Fibroblast of peridontal ligament (primary cell): ENCODE data around the gene VAMP5.
"Not testable (repeated sequence)": the region's sequence is repeated elsewhere in the genome, so short reads cannot be mapped to it uniquely, and the experiment has no call there.

ENCODE experiments used
- DNase-seq: peaks from one replicate; pipeline ENCODE4 v3.0.0-alpha.2; 2010; ENCODE audit errors: extremely low read depth

Gene VAMP5

DNA sequence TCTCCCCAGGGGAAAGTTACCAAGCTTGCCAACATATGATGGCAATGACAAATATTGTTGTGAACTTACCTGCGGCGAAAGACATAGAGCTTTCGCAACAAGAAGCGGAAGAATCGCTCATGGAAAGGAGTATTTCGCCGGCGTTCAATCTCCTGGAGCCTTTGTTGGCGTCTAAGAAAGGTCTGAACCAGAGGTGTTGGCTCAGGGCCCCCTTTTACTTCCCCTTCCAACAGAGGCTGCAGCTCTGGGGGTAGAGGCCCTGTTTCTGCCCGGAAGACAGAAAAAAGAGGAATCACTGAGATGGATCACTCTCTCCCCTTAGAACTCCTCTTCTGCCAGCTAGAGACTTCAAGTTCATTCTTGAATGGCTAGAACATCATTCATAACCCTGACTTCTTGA is 33.7 kb upstream of the VAMP5 start:
- no peak for DNase-seq

DNA sequence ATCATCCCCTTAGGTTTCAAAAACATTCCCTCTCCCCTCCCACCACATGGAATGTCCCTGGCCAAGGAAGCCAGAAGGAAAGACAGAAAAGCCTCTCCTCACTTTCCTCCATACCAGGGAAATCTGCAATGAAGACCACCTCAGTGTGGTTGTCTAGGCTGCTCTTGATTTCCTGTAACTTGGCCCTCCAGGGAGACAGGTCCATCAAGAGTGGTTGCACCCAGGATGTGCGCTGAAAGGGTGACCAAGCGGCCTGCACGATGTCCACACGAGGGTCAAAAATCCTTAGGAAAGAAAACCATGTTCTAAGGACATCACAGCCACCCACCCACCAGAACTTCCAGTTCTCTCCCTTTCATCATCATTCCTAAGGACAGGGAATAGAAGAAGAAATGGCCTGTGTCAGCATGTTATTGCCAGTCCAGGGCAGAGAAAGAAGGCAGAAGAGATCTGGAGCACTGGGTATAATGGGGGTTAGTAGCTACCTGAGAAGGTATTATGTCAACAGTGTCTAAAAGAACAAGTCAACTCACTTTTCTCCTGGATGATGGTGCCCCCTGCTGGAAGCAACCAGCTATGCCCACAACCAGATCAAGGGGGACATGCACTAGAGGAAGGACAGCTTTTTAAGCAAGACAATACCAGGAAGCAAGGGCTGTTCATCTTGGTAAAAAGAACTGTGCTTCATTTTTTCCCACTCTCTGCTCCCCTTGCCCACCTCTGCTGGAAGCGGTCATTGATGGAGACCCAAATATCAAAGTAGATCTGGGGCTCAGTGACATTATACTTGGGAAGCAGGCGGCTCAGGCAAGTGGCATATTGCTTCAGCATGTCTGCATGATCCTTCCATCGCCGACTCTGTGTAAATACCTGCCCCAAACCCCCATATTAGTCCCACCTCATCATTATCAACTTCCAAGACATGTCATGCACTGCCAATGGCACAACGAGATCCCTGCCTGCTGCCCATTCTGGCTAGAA is 32.2 kb upstream of the VAMP5 start:
- peak; percentile 81 for DNase-seq

DNA sequence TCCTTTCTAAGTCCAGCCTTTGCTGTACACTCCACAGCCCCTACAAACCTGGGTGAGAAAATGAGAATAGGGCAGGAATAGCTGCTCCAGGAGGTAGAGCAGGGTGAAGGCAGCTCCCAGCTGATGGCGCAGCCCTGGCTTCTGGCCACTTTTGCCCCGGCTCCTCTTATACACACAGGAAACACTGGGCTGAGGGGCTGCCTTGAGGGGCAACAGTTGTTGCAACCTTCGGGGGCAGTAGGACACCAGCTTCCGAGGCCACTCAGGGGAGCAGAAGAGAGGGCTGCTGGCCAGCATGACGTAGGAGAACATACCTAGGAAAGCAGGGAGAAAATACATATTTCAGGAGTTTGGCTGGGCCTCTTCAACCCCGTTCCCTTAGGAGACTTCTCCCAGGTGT is 31.0 kb upstream of the VAMP5 start:
- no peak for DNase-seq

DNA sequence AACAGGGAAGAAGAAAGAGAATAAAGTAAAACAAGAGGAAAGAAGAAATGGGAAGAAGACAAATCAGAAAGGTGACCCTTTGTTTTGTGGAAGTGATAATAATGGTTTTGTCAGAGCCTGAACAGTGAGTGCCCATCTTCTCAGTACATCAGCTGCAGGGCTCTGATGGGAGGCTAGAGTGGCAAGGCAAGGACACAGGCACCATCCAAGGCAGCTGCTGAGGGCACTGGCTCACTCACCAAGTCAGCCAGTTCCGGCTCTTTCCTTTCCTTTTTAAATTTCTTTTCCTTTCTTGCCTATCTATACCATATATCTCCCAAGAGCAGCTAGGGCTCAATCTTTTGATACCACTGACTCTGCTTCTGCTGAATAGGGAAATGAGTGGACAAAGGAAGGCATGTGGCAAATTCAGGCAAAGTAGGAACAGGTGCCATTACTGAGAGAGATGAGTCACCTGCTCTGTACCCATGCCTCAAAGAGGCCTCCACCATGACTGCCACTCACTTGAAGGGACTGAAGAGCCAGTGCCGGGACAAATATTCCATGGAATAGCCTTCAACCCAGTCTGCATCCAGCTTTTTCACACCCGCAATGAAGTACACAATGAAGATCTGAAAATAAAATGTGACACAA is 29.1 kb upstream of the VAMP5 start:
- DNase-seq: no peak

DNA sequence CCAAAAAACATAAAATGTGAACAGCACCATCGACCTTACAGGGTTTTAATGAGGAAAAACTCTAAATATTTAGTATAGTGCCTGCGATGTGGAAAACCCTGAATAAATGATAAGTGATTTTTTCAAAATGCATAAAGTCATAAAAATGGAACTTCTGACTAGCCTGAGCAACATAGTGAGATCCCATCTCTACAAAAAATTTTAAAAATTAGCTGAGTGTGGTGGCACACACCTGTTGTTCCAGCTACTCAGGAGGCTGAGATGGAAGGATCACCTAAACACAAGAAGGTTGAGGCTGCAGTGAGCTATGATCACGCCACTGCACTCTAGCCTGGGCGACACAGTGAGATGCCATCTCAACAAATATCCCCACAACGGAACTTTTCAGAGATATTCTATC is 27.1 kb upstream of the VAMP5 start:
- DNase-seq: no peak

DNA sequence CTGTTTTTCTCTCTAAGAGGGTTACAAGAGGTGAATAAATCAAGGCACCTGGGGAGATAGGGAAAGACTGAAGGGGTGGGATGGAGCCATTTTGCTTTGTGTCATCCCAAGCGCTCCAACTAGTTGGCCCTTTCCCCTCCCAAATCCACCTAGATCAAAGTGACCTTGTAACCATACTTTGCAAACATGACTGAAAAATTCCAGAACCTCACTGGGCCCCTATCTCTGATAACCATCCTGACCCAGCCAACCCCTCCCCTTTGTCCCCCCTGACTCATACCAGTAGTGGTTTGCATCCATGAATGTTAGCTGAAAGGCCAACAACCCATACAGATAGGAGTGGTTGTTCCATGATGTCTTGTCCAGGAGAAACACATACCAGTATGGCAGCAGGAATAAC is 26.1 kb upstream of the VAMP5 start:
- no peak for DNase-seq

DNA sequence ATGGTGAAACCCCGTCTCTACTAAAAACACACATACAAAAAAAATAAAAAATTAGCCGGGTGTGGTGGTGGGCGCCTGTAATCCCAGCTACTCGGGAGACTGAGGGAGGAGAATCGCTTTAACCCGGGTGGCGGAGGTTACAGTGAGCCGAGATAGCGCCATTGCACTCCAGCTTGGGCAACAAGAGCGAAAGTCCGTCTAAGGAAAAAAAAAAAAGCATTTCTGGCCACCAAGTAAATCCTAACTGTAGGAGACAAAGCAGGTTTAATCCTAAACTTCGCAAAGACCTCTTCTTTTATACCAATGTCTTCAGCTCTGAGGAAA is 23.9 kb upstream of the VAMP5 start:
- not testable (repeated sequence) for DNase-seq

DNA sequence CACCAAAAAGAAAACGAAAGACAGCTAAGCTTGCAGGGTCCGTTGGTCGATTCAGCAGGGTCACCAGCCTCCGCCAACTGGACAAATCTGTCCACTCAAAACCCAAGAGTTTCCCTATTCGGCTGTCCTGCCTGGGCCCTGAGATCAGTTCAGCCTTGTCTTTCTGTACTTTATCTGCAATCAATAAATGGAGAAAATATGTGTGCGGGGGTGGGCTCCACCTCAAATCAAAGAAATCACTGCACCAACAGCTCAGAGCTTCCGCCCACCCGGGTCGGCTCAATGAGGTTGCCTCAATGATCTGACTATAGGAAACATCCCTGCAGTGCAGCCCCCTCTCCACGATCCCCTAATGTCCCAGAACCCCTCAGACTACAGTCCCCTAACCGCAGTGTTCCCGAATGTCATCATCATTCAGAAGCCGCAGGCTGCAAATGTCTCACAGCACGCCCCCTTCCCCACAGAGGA is 23.4 kb upstream of the VAMP5 start:
- no peak for DNase-seq

DNA sequence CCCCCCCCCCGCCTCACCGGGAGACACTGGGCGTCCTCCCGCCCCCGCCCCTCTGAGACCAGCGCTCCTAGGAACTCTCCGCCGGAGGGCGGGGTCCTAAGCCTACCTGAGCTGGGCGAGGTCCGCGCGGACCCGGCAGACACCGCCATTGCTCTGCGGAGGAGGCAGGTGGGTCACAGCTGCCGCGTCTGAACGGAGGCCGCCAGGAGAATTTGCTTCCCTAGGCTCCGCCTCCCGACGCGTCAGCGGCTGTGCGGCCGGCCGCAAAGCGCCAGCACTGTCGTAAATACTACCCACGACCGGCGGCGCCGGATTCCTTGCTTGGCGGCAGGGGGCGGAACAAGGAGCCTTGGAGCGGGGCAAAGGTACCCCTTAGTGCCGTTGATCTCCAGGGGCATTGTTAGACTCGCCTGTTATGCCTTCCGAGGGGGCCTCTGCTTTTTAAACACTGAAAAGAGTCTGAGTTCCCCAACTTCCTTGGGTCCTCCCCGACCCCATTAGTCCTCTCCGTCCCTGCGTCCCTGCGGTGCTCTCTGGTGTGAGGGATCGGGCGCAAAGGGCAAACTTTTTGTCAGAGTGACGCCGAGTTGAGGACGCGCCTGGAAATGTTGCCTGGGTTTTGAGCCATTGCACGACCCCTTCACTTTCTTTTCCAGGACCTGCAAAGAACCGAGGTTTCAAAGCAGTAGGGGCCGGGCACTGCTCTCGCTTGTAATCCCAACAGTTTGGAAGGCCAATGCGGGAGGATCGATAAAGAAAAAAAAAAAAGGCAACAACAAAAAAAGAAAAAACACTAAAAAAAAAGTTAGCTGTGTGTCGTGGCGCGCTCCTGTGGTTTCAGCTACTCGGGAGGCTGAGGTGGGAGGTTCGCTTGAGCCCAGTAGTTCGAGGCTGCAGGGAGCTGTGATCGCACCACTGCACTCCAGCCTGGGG is 22.7 kb upstream of the VAMP5 start, which contains the start of gene GGCX:
TSS of gene GGCX (minus strand) at position 214 of the 933 bp plus-strand sequence. CDS start at position 149, 65 bp downstream.
- DNase-seq: peak; percentile 87

DNA sequence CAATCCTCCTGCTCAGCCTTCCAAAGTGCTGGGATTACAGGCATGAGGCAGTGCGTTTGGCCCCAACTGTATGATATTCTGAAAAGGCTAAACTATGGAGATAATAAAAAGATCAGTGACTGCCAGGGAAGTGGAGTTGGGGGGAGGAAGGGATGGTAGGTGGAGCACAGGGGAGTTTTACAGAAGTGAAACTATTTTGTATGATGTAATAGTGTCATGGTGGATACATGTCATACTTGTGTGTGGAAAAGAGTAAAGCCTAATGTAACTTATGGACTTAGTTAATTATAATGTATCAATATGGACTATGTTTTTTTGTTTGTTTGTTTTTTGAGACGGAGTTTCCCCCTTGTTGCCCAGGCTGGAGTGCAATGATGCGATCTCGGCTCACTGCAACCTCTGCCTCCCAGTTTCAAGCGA is 20.1 kb upstream of the VAMP5 start:
- DNase-seq: no peak

DNA sequence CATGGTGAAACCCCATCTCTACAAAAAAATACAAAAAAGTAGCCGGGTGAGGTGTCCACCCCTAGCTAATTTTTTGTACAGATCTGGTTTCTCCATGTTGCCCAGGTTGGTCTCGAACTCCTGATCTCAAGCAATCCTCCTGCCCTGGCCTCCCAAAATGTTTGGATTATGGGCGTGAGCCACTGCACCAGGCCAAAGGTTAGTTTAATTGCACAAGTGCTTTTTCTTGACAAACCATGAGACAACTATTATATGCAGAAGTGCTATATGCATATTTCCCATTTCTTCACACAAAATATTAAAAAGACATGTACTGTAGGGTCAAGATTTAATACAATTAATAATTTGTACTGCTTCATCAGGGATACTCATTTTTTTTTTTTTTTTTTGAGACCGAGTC is 18.0 kb upstream of the VAMP5 start:
- DNase-seq: no peak

DNA sequence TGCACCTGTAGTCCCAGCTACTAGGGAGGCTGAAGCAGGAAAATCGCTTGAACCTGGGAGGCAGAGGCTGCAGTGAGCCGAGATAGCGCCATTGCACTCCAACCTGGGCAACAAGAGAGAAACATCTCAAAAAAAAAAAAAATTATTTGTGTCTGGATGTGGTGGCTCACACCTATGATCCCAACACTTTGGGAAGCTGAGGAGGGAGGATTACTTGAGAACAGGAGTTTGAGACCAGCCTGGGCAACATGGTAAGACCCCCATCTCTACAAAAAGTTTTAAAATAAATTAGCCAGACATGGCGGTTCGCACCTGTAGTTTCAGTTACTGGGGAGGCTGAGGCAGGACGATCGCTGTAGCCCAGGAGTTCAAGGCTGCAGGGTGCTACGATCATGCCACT is 8.5 kb upstream of the VAMP5 start:
- DNase-seq: no peak

DNA sequence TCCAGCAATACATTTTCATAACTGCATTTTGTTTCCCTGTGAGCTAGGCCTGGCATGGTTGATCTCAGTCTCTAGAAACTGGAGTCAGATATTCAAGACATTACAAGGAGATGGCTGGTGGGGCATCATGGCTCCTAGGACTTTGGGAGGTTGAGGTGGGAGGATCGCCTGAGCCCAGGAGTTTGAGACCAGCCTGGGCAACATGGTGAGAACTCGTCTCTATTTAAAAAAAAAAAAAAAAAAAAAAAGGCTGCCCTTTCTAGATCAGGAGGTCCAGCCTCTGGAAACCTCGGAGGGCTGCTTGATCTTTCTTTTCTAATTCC is 7.2 kb upstream of the VAMP5 start:
- no peak for DNase-seq

DNA sequence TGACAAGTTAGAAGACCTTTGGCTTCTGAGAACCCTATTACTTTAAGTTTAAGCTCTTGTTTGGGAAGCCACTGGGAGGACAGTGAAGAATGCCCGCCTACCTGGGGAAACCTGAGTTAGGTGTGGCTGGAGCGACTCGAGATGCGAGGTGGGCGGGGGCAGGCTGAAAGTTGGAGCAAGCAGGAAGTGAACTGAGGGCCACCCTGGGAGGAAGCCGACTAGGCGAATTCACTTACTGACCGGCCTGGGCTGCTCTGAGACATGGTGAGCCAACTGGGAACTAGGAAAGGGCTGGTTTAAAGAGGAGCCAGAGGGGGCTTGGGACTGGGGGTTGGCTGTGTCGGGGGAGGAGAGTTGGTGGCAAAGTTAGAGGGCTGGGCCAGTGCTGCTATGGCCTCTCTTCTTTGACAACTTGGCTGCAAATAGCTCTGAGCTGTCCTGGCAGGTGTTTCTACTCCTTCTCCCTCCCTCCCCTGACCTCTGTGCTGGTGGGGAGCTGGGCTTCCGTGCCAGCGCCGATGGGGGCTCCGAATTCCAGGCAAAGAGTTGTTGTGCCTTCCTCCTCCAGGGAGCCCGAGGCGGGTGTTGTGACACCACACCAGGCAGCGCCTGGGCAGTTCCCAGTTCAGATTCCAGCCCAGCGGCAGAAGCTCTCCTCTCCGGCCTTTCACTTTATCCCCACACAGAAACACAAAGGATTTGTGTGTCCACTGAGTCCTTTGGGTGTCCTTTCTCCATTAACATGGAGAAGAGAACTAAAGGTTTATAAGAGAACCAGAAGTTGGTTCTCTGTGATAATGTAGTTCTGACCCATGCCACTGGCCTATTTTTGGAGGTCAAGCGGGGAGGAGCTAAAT is 6.6 kb upstream of the VAMP5 start, which contains the start of gene VAMP8:
TSS of gene VAMP8 (plus strand) at position 201 of the 857 bp plus-strand sequence. CDS start at position 262, 61 bp downstream.
- DNase-seq: no peak

DNA sequence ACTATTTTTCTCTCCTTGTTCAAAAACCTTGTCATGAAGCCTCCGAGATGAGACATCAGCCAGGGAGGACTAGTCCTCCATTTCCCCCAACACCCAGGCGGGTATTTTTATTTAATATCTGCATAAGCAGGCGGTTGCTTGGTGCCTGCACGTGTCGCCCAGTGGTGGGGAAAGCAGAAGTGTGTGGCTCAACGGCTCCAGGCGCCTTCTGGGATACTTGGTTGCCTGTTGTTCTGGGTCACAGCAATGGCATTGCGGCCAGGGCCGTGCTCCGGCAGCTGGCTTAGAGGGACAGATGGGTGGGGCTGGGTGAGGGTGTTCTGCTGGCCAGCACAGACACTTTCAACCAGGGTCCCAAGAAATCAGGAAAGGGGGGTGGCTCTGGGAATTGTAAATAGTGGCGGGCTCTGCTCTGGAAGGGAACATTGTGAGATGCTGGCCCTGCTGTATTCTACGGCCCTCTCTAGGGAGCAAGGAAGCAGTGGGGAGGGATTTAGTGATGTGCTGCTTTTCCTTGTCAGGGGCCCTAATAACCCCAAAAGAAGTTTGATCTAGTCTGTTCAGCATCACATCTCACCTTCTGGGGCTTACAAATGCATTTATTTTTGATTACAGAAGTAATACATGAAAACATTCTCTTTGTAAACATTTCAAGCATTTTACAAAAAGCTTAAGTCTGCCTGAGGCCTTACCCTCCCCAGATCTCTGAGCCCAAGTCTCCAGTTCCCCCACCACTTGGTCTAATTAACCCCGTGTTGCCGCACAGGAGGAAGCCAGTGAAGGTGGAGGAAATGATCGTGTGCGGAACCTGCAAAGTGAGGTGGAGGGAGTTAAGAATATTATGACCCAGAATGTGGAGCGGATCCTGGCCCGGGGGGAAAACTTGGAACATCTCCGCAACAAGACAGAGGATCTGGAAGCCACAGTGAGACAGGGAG is 5.7 kb upstream of the VAMP5 start:
- DNase-seq: no peak

DNA sequence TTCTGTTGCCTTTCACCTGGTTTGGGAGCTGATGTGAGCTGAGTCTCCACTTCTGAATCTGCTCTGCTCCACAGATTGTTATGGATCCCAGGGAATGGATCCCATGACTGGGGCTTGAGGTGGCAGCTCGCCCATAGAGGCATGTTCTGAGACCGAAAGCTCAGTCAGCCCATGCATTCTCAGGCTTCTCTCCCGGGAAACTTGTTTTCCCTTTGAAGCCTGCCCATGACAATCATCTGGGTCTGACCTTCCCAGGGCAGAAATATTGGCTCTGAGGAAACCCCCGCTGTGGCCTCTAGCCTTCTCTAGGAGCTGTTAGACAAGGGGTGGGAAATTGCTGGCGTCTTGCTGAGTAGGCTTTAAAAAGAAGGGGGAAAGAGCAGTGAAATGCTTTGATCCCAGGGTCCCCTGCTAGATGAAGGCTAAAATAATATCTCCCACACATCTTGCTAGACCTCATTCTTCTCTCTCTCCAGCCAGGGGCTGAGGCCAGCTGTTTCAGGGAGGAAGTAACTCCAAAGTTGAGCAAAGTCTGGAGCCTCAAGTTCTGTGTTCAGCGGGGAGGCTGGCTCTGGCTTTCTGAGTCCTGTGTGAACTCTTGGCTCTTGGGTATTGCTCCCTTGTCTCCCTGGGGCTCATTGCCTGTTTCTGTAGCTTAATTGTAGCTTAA is 4.8 kb upstream of the VAMP5 start:
- no peak for DNase-seq

DNA sequence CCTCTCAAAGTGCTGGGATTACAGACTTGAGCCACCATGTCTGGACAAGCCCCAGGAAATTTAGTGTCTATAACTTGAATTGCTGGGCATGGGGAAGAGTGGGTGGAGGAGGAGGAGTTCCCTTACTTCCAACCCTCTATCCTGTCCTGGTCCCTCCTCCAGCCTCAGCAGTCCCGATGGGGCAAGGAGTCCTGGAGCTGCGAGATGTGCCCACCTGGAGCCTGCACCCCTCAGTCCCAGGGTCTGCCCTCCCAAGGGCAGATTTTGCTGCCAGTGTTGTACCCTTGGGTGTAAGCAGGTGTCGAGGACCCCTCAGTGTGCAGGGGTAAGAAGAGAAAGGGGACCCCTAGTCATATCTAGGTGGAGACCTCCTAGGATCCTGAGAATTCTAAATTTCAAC is 4.0 kb upstream of the VAMP5 start:
- DNase-seq: no peak

DNA sequence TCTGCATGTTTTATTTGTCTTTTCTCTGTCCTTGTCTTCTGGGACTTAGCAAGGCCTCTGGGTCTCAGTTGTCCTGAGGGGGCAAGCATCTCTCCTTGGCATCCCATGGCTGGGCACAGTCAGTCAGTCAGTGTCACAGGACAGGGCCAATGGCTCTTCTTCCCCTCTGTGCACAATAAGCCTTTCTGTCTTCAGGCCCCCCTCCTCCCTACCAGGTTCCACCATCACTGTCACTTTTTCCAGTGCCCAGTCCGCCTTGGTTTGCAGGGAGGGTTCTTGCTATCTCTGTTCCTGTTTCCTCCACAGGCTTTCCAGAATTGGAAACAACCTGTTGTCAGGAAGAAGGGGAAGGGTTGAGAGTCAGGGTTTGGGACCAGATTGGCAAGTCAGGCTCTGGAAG is 1.7 kb upstream of the VAMP5 start:
- DNase-seq: no peak

DNA sequence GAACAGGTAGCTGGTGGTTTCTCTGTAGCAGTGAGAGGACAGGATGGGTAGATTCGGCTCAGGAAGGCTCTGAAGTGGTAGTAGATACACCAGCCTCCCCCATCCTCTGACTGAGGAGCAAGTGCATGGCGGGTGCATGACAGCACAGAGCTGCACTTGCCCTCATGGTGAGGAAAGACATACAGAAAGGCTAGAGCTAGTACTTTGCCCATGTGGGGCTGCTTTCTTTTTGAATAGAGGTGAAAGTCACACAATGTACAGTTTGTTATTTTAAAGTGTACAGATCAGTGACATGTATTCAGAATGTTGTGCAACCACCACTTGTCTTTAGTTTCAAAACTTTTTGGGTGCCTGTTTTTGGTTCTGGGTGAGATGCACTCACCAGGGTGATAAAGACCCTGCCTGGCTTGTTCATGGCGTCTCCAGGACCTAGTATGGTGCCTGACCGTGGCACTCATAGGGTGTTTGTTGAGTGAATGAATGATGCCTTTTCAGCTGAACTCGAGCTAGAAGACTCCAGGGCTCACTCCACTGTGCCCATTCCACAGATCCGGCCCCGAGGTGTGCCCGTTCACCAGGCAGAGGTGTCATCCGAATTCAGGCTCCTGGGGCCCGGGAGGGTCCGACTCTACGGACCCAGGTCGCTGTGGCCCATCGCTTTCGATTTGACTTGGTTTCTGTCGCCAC is 421 bp upstream of the VAMP5 start:
- DNase-seq: no peak
